Uterus (tissue), 4 donors: Measurements from ENCODE around the gene TTLL13. TPM values are rescaled to one million over a fixed set of nuclear protein-coding genes. Genes with fewer than 3 reads are reported as not detected.
A peak's percentile ranks its signal among the peaks of the same experiment; 100 is the strongest.
"Not testable (repeated sequence)": the region's sequence is repeated elsewhere in the genome, so short reads cannot be mapped to it uniquely, and the experiment has no call there.

Source experiments
- DNase-seq, 2 donors: peaks; one replicate each; pipeline ENCODE4 v3.0.0-alpha.2; 2019 to 2020
- H3K27ac ChIP-seq, 2 donors: fragments of 200-600 bp; sonication (generic); 1 replicate in 1 of 2; 2 replicates in 1 of 2; pipeline ENCODE4 v1.5.1; 2016 to 2018
- H3K27me3 ChIP-seq, 2 donors: fragments of 200-600 bp; sonication (generic); one replicate each; pipeline ENCODE4 v1.5.1; 2018 to 2019; ENCODE audit warnings: control low read depth in 1 of 2
- H3K36me3 ChIP-seq, 2 donors: fragments of 200-600 bp; sonication (generic); one replicate each; pipeline ENCODE4 v1.5.1; 2019; ENCODE audit warnings: control low read depth in 1 of 2
- H3K4me1 ChIP-seq, 2 donors: fragments of 200-600 bp; sonication (generic); one replicate each; pipeline ENCODE4 v1.5.1; 2018 to 2019; ENCODE audit warnings: control low read depth in 1 of 2
- H3K4me3 ChIP-seq, 2 donors: fragments of 200-600 bp; sonication (generic); 1 replicate in 1 of 2; 2 replicates in 1 of 2; pipeline ENCODE4 v1.5.1; 2018 to 2019; ENCODE audit warnings: mild to moderate bottlenecking in 1 of 2
- H3K9me3 ChIP-seq, 2 donors: fragments of 200-600 bp; sonication (generic); one replicate each; pipeline ENCODE4 v1.5.1; 2019; ENCODE audit warnings: control low read depth in 1 of 2
- CTCF ChIP-seq, 4 experiments: fragments of 200-600 bp in 2 of 4; fragments of 450-650 bp in 2 of 4; sonication (generic) in 2 of 4; IDR thresholded peaks; one replicate each; pipeline ENCODE4 v1.5.1; 2016 to 2019; ENCODE audit warnings: antibody characterized with exemption in 4 of 4, mild to moderate bottlenecking in 2 of 4, moderate library complexity in 1 of 4
- POLR2A ChIP-seq, 2 donors: fragments of 450-650 bp; IDR thresholded peaks; one replicate each; pipeline ENCODE4 v1.6.1; 2016; ENCODE audit warnings: antibody characterized with exemption in 2 of 2, mild to moderate bottlenecking in 1 of 2, moderate library complexity in 1 of 2
- intact Hi-C: fragments of 100-400 bp; cut with DNase I; formaldehyde crosslinking; loops from one replicate; pipeline ENCODE4 v1.15.1; 2023; ENCODE audit warnings: low total_unique reads
- total RNA-seq, 4 donors: library from RNA; depleted of rRNA in 3 of 4; stranded (reverse); fragments of >200 nt in 3 of 4; gene quantifications; one replicate each; pipeline versions ENCODE4 v1.1.0 to v1.2.4, GENCODE V29; 2014 to 2023
- donor health status: DM: yes; HTN: yes; CAD: no.

TTLL13 gene
- total RNA-seq, 4 donors from 2014 or later, result 0.41 TPM; not detected in 3

- no peaks in the 10 kb centered on the region for H3K9me3 ChIP-seq
- DNase-seq, result no peak
Observed at GRCh38 chr15:90294159-90294558, 44.8 kb downstream of the TTLL13 start.

GRCh38 chr15:90294601-90295269 lies 45.4 kb downstream of the TTLL13 start:
- Histone ChIP-seq H3K27me3 (no peaks in the 10 kb centered on the region), H3K36me3 (no peaks in the 10 kb centered on the region), H3K4me3 (no peak overlapping the region), H3K27ac (no peak overlapping the region), H3K9me3 (no peaks in the 10 kb centered on the region), H3K4me1 (no peaks in the 10 kb centered on the region)
- peak; percentile 47 to 50 for DNase-seq
- TF ChIP-seq CTCF (IDR thresholded peaks at IDR 0.05) (peak in 3 of 4 experiments; percentile 25 to 44 (median 29)), POLR2A (IDR thresholded peaks at IDR 0.05) (no peak)
- intact Hi-C loops, result no loop called here

More at GRCh38 chr15:90294159-90294558, 44.8 kb downstream of the TTLL13 start:
- TF ChIP-seq CTCF (IDR thresholded peaks at IDR 0.05) (no peak), POLR2A (IDR thresholded peaks at IDR 0.05) (no peak)
- H3K4me1 ChIP-seq, result no peaks in the 10 kb centered on the region
- intact Hi-C loops, result no loop called here
- no peak overlapping the region for H3K4me3 ChIP-seq
- H3K36me3 ChIP-seq, result no peaks in the 10 kb centered on the region
- H3K27me3 ChIP-seq, result no peaks in the 10 kb centered on the region
- no peak overlapping the region for H3K27ac ChIP-seq

- Histone ChIP-seq H3K9me3 (no peaks in the 10 kb centered on the region), H3K27me3 (no peaks in the 10 kb centered on the region), H3K36me3 (no peaks in the 10 kb centered on the region), H3K4me1 (no peaks in the 10 kb centered on the region), H3K4me3 (no peak overlapping the region), H3K27ac (no peak overlapping the region)
- intact Hi-C loops, result no loop called here
- no peak for DNase-seq
- no peak for TF ChIP-seq CTCF (IDR thresholded peaks at IDR 0.05)
- no peak for TF ChIP-seq POLR2A (IDR thresholded peaks at IDR 0.05)
Observed at GRCh38 chr15:90295270-90295648, 45.9 kb downstream of the TTLL13 start.

- H3K4me3 ChIP-seq, intact Hi-C loops, H3K4me1 ChIP-seq, H3K9me3 ChIP-seq, H3K36me3 ChIP-seq, H3K27ac ChIP-seq, DNase-seq, H3K27me3 ChIP-seq: not testable (repeated sequence)
Observed at GRCh38 chr15:90296316-90296884, 47.0 kb downstream of the TTLL13 start.

- Histone ChIP-seq H3K36me3 (no peaks in the 10 kb centered on the region), H3K27me3 (no peaks in the 10 kb centered on the region), H3K27ac (no peak overlapping the region), H3K9me3 (no peaks in the 10 kb centered on the region), H3K4me3 (no peak overlapping the region), H3K4me1 (no peaks in the 10 kb centered on the region)
- DNase-seq, result no peak
- intact Hi-C loops, result no loop called here
- TF ChIP-seq CTCF (IDR thresholded peaks at IDR 0.05) (no peak), POLR2A (IDR thresholded peaks at IDR 0.05) (no peak)
Observed at GRCh38 chr15:90297021-90297420, 47.7 kb downstream of the TTLL13 start.
